HG03139 (cell line): ENCODE results near the gene FRAT2.

Source experiments
- ATAC-seq: cut with Tn5 transposase; IDR thresholded peaks from one replicate; pipeline ENCODE4 v1.9.1; 2021; ENCODE audit not compliant: unreplicated experiment

The FRAT2 gene

DNA sequence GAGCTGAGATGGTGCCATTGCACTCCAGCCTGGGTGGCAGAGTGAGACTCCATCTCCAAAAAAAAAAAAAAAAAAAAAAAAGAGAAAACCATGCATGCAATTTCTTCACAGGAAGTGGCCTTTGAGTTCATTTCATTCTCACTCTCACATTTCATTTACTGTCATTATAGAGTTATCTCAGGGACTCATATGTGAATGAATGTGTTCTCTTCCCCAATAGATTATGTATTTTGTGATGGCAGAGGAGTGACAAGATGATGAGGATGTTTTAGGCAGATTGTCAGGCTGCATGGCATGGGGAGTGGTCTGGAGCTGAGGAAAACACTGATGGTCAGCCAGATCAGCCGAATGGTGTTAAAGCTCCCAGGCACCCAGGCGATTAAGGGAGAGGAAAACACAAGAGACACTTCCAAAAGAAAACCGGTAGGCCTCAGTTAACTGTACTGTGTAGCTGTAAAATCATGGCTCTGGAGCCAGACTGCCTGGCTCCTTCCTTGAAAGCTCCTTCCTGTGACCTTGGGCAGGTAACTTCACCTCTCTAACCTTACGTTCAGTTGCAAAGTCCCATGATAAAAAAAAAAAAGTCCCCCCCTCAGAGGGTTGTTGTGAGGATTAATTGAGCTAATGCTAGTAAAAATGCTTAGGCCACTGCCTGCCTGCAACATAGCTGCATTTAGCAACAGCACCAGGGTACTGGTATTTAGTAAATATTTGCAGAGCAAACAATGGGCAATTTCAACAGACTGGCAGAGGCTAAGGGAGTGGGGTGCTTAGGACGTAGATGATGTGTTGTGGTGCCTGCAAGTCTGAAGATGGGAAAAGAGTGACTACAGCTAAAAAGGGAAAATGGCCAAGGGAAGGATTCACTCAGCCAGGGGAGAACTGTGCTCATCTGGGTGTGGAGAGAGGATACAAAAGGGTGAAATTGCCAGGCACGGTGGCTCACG is 6.9 kb downstream of the FRAT2 start:
- ATAC-seq, result no peak

DNA sequence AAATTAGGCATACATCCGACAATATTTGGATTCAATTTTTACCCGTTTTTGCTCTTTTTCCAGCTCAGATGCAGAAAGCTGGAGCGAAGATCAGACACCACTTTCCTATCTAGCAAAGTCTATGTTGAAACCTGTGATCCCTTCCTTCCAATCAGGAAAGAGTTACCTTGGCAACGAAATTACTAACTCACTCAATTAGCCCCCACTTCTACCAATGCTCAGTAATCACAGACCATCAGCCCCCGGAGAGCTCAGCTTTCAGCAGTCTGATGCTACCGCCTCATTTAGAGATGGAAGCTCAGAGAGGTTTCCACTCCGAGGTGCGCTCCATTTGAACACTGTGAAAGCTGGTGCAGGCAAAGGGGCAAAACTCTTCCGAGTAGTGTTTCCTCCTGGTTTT is 8.8 kb downstream of the FRAT2 start:
- no peak for ATAC-seq

GRCh38 chr10:97323501-97323900 is 11.0 kb downstream of the FRAT2 start:
- ATAC-seq, result no peak

GRCh38 chr10:97321804-97322190 is 12.7 kb downstream of the FRAT2 start:
- ATAC-seq, result no peak

GRCh38 chr10:97321032-97321803 is 13.3 kb downstream of the FRAT2 start:
- ATAC-seq, result no peak

GRCh38 chr10:97320480-97321031 is 14.0 kb downstream of the FRAT2 start:
- no peak for ATAC-seq

DNA sequence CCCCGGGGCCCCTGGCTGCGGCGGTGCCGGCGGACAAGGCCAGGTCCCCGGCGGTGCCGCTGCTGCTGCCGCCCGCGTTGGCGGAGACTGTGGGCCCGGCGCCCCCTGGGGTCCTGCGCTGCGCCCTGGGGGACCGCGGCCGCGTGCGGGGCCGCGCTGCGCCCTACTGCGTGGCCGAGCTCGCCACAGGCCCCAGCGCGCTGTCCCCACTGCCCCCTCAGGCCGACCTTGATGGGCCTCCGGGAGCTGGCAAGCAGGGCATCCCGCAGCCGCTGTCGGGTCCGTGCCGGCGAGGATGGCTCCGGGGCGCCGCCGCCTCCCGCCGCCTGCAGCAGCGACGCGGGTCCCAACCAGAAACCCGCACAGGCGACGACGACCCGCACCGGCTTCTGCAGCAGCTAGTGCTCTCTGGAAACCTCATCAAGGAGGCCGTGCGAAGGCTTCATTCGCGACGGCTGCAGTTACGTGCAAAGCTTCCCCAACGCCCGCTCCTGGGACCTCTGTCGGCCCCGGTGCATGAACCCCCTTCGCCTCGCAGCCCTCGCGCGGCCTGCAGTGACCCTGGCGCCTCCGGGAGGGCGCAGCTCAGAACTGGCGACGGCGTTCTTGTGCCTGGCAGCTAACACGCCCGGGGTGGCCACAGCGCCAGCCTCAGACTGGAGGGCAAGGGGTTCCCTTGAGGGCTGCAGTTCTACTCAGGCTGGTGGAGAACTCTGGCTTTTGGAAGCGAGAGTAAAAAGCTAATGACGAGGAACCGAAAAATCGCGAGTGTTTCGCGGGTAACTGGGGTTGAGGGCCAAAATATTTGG is 14.7 kb downstream of the FRAT2 start:
- ATAC-seq, result peak; percentile 12

GRCh38 chr10:97318772-97319651 is 15.5 kb downstream of the FRAT2 start, which contains the start of gene FRAT1:
Gene FRAT1 (plus strand): TSS chr10:97319271. CDS start chr10:97319454, 183 bp downstream.
- peak; percentile 71 for ATAC-seq

GRCh38 chr10:97314671-97315070 is 19.9 kb downstream of the FRAT2 start:
- no peak for ATAC-seq

DNA sequence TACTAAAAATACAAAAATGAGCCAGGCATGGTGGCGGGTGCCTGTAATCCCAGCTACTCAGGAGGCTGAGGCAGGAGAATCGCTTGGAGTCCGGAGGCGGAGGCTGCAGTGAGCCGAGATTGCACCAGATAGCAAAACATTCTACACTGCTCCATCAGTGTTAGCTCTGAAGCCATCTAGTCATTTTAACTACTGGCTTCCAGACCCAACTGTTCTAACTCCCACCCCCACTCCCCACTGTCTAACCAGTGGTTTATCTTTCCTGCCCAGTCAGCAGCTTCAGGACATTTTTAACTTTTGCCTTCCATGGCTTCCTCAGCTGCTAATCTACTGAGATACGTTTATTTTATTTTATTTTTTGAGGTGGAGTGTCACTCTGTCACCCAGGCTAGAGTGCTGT is 21.6 kb downstream of the FRAT2 start:
- no peak for ATAC-seq

GRCh38 chr10:97311111-97311626 is 23.4 kb downstream of the FRAT2 start:
- no peak for ATAC-seq

- ATAC-seq, result no peak
These were observed 26.4 kb downstream of the FRAT2 start for GRCh38 chr10:97307866-97308780.

DNA sequence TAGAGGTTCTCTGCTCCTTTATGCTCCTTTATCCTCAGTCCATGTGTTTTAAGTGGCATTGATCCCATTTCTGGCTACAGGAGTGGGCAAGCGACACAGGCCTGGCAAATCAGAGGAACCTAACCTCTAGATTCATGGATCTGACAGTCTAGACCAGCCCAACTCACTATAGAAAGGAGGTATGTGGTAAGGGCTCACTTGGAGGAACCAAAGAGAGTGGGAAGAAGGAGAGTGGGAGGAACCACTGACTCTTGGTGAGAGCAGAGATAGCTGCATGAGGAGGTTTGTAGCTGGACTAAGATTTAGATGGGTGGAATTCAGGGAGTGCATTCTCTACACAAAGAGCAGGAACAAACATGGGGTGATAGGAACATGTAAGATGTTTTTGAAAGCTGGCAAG is 27.1 kb downstream of the FRAT2 start:
- no peak for ATAC-seq

GRCh38 chr10:97302088-97302791 is 32.3 kb downstream of the FRAT2 start:
- no peak for ATAC-seq

DNA sequence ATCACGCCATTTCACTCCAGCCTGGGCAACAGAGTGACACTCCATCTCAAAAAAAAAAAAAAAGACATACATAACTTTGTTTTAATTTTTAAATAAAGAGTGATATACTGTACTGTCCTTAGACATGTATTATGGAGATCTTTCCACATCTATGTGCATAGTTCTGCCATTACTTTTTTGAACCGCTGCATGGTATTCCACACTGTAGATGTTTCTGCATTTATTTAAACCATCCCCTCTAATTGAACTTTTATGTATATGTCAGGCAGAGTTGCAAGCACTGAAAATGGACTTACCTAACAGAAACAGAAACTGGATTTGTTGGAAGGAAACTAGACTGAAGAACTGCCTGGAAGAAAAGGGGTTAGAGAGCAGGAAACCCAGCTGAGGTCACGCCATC is 33.5 kb downstream of the FRAT2 start:
- ATAC-seq, result no peak

DNA sequence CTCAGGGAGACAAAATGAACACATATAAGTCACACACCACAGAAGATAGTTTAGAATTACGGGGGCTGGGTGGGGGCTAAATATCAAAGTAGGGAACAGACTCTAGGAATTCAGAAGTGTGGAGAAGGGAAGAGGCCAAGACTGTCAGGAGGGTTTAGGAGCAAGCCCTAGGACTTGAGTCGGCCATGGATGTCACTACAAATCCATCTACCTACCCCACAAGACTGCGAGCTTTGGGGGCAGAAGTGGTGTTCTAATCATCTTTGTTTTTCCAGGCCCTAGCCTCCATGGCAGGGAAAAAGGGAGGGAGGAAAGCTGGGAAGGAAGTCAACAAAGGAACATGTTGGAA is 36.3 kb downstream of the FRAT2 start:
- no peak for ATAC-seq

DNA sequence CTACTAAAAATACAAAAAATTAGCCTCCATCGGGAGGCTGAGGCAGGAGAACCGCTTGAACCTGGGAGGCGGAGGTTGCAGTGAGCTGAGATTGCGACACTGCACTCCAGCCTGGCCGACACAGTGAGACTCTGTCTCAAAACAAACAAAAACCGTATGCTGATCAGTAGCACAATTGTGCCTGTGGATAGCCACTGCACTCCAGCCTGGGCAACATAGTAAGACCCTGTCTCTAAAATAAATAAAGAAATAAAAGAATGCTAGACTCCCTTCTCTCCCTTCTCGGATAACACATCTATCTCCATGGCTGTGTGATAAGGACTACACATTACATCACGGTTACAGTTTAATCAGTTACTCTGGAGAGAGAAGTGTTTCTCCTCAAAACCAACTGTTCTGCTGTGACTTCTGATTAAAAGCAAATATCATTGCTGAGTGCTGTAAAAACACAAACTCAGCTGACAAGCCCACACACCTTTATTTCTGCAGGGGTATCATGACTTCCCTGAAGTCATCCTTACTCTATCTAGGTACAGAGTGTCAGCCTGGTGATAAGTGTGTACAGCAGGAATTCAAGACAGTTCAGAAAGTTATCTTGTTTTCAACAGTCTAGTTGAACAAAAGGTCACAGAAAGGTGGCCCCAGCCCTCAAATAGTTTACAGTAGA is 36.8 kb downstream of the FRAT2 start:
- ATAC-seq, result no peak

DNA sequence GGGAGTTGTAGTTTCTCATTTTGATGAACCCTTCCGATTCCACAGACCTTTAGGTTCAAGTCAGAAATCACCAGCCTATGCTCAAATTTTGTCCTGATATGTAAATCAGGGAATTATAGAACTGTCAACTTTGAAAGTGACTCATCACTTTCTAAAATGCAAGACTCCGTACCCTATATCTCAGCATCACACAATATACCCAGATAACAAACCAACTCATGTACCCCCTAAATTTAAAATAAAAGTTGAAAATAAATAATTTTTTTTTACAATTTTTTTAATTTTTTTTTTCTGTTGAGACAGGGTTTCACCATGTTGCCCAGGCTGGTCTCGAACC is 41.7 kb downstream of the FRAT2 start:
- no peak for ATAC-seq
